Posterior vena cava (tissue), 2 donors: ENCODE data around the gene TSPAN9. TPM values are rescaled to one million over a fixed set of nuclear protein-coding genes. Genes with fewer than 3 reads are reported as not detected.

Experiments
- DNase-seq: peaks from one replicate; pipeline ENCODE4 v3.0.0-alpha.2; 2020; ENCODE audit warnings: low spot score
- intact Hi-C, 2 donors: fragments of 100-400 bp; cut with DNase I; formaldehyde crosslinking; loops; one replicate each; pipeline versions ENCODE4 v1.14.1 to v1.14.2; 2022 to 2023
- total RNA-seq, 2 donors: library from RNA; stranded (reverse); fragmentation: NEBNext Ultra II Directional; extraction: Animal tissue kit (Norgen Biotek cat#: 25700); gene quantifications; one replicate each; pipeline ENCODE4 v1.2.1, GENCODE V29; 2021
- donor health status: DM: yes; HTN: yes; CAD: no.
- donor health status: DM: yes; HTN: yes; CAD: no.

Gene TSPAN9
- total RNA-seq, 2 donors from 2014 or later, result 34.2 to 38.5 TPM

DNA sequence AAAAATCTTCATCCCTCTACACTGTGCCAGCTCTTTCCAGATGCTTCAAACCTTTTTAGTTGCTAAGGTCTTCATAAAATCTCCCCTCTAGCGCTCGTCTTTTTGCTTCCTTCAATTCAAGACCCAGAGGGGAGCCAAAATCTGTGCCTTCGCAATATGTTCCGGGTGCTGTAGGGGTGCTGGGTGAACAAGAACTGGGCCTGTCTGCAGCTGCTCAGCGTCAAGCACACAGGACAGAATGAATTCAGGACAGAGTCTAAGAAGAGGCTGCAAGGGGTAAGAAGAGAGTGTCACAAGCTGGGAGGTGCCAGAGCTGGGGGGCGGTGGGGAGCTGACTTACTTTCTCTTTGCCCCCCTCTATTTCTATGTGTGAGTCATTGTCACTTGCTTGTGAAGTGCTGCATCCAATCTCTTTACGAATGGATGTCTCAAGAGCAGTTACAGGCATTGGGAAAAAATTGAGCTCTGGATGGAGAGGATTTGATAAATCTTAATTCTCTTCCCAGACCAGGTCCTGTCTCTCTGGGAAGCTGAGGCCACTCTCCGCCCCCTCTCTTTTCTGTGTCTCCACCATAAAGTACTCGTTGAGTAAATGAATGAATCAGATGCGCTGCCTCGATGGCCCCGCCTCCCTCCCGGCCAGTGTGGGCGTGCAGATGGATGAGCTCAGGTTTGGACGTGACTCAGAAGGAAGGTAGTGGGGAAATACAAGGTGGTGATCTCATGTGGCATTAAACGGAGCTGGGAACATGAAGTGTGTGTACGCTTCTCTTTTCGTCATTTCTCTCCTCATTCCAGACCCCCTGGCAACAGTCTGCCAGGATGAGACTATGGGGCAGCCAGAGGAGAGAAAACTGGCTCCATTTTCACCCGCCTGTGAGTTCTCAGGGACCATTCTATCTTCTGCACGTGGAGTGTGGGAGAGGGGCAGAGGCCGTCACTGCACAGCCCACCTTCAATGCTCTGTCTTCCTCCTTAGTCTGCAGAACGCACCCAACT, 91.3 kb downstream of the TSPAN9 start:
- intact Hi-C loops, result no loop called here
- no peak for DNase-seq

DNA sequence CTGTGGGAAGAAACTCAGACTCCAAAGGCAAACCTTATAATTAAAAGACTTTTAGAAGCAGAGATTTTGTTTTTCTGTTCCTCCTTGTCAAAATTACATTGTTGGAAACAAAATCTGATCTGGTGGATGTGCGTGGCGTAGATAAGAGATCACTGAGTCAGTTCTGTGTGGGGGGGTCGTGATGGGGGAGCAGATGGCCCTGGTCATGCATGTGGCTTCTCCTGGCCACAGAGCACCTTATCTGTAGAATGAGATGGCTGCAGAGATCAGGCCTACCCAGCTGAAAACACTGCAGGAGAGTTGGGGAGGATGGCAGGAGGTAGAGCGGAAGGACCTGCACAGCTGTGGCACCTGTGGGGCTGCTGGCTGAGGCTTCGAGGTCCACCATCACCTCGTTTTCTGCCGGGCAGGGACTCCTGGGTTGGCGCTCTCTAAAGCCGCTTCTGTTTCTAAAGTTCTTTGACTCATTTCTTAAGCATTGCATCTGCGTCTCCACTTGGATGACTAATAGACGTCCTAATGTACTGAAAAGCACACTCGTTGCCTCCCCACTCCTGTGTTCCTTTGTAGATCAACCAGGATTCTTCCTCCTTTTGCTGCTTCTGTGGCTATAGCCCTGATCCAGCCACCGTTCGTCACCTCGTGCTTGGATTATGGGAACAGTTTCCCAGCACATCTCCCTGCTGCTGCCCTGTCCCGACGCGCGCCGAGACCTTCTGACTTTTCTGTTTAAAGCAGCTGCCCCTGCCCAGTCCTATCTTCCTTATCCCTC, 93.4 kb downstream of the TSPAN9 start:
- intact Hi-C loops, result no loop called here

DNA sequence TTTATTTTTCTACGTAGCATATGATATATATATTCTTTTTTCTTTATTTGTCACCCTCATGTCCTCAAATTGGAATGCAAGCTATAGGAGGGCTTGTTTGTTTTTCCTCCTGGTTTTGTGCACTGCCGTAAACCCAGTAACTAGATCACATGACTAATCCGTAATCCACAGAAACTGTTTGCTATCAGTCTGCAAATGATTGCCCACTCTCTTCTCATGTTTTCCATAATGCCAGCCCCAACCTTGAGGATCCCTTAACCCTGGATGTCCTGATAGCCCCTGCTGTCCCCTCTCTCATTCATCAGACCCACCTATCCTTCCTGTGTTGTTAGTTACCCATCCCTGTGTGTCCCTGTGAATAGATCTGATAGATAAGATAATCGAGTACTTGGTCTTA, 94.0 kb downstream of the TSPAN9 start:
- no peak for DNase-seq
- intact Hi-C loops, result no loop called here

More for the DNA sequence above, 93.4 kb downstream of the TSPAN9 start:
- no peak for DNase-seq

DNA sequence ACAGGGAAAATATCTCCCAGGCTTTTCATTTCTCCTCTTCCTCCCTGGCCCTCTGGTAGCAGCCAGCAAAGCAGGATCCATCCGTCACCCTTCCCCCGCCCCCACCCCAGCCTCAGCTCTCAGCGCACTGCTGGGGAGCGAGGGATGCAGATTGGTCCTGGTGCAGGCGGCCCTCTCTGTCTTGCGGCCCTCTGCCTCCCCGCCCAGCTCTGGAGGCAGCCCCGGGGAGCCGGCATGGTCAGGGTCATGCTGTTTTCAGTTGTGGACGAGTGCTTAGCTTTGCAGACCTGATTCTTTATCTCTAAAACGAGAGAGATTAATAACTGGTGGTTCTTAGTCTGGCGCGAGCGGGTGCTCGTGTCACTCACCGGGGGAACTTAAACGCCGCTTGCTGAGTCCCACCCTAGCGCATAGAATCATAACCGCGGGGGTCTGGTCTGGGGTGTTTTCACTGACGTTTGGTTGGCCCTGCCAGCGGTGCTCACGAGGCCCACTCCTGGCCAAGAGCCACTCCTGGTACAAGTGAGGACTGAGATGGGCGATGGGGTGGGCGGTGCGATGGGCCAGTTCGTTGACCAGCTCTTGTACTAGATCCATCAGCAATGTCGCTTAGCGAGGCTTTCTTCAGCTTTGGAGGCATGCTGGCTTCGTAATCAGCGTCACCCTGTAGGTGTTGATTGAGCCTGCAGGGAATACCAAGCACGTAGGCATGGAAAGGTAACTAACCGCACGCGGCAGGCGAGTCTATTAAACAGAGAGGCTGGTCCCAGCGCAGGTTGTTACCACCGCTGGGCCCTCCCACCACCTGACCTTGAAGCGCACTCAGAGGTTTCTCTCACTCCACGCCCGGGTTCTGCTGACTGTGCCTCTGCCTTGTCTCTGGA, 95.2 kb downstream of the TSPAN9 start:
- intact Hi-C loops, result no loop called here
- no peak for DNase-seq

DNA sequence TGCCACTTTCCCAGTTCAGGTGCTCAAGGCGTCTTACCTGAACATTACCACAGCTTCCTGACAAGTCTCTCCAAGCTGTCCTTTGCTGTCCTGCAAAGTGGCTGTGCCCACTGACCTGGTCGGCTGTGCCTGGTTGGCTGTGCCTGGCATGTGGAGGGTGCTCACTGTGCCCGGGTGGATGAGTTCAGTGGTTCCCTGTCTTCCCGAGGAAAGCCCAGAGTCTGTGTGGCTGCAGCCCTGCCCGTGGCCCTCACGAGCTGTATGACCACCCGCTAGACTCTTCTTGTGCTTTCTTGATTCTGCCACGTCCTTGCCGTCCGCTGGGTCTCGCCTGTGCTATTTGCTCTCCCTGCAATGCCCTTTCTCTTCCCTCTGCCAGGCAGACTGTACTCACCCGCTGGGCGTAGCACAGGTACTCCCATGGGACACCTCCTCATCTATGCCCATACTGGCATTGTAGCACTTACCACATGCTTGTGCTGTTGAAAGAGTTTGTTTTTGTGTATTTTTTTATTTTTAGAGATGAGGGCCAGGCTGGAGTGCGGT, 95.9 kb downstream of the TSPAN9 start:
- DNase-seq, result no peak
- intact Hi-C loops, result no loop called here

DNA sequence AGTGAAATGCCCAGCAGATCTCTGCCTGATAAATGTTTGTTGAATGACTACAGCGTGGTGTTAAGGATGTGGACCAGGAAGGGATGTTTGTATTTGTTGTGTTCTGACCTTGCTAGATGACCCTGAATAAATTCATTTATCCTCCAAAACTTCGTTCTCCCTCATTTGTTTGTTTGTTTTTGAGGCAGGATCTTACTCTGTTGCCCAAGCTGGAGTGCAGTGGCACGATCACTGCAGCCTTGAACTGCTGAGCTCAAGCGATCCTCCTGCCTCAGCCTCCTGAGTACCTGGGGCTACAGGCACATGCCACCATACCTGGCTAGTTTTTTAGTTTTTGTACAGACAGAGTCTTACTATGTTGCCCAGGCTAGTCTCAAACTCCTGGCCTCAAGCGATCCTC, 96.7 kb downstream of the TSPAN9 start:
- no peak for DNase-seq
- intact Hi-C loops, result no loop called here

DNA sequence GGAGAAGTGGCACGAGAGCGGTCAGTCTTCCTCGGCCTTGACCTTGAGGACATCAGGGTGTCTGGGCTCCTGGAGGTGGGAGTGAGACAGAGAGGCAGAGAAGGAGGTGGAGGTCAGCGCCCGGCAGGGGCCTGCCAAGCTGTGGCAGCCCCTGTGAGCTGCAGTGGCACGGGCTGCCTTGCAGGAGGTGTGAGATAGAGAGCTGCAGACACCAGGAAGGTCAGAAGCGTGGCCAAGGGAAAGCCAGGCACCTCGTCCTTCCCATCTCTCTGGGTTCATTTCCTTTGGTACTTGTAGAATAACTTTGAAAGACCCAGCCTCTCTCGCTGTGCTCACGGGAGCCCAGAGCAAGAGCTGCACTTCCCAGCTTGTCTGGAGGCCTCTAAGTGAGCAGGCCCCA, 98.1 kb downstream of the TSPAN9 start:
- intact Hi-C loops, result no loop called here
- DNase-seq, result no peak

DNA sequence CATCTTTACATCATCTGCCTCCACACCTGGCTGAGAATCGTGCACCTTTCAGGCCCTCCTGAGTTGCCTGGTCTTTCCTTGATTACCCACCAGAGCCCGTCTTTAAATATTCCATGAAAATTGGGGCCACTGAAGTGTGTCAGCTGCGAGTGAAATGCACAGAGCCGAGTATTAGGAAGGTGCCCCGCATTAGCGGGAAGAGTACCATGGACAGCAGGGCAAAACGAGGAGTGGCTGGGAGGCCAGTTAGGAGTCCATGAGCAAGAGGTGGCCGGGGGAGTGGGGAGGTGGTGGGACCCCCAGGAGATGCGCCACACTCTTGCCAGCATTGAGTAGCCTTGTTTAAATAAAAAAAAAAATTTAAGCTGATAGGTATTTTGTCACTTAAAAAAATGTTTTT, 99.6 kb downstream of the TSPAN9 start:
- no peak for DNase-seq
- intact Hi-C loops, result no loop called here

DNA sequence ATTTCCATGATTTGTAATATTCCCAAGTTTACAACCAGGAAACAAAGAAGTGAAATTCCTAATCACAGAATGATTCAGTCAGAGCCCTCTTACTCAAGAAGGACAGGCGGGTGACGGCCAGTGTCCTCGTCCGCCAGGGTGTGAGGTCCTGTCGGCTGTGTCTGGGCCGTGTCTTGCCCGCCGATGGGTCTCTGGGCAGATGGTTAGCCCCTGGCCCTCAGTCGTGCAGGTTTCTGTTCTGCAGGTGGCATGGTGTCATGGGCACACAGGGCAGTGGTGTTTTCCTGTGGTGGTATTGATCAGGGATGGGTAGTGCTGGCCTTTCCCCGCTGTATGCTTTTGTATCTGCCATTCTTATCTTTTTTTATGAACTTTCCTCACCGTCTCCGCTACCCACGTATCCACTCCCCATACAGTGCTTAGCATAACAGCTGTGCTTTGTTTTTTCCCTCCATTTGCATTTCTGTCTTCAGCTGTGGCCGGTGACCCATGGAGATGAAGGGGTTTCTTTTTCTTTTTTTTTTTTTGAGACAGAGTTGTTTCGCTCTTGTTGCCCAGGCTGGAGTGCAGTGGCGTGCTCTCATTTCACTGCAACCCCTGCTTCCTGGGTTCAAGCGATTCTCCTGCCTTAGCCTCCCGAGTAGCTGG, 100.7 kb downstream of the TSPAN9 start:
- intact Hi-C loops, result no loop called here

DNA sequence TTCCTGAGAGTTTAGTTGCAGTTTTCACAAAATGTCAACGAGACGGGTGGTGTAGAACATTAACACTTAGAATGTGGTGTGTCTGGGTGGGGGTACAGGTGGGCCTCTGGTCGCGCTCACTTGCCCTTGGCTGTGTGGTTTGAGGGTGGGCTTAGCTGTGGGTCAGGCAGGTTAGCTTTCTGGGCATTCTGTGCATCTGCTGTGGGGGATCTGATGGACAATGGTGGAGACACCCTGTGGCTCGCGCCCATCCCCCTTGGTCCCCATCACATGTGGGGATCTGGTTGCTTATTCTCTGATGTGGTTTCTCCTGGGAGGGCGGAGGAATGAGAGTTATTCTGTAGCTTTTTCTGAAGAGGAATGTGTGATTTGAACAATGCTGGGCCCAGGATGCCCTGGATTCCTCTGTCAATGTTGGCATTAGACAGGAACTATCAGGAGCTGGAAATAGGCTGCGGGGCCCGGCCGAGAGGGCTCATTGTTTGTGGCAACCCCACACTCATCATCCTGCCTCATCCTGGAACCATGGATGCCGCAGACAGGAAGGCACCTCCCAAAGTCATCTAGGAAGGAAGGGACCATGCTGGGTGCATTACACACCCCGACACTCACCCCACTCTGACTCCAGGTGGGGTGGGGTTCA, 101.6 kb downstream of the TSPAN9 start:
- intact Hi-C loops, result no loop called here
- DNase-seq, result no peak

More for the DNA sequence above, 100.7 kb downstream of the TSPAN9 start:
- no peak for DNase-seq

DNA sequence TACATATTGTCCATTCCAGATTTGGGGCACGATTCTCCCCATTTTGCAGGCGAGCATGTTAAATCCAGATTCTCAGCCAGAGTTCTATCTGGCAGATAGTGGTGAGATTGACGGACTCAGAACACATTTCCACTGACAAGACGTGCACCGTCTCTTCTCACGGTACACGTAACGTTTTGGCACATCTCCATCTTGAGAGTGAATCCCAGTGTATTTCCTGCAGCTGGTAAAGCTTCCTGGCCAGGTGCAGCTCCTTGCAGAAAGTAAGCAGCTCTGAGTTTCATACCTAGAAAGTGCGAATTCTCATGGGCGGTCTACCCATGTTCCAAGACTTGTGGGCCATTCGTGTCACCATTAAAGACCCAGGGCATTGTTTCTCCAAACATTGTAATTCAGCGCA, 102.6 kb downstream of the TSPAN9 start:
- DNase-seq, result no peak
- intact Hi-C loops, result no loop called here

DNA sequence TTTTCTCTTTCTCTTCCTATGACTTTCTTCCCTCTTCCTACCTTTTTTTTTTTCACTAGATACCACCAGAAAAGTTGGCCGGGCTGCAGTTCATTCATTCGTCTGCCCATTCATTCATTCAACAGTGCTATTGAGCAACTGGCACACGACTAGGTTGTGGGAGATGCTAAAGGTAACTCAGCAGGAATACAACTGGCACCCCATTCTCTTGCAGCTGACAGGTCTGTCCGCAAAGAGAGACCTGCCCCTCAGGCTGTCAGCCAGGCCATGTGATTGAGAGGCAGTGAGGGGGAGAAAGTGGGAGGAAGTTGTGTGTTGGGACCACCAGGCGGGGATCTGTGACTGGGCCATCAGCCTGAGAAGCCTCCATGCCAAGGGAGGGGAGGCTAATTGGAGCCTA, 105.2 kb downstream of the TSPAN9 start:
- intact Hi-C loops, result no loop called here
- no peak for DNase-seq

DNA sequence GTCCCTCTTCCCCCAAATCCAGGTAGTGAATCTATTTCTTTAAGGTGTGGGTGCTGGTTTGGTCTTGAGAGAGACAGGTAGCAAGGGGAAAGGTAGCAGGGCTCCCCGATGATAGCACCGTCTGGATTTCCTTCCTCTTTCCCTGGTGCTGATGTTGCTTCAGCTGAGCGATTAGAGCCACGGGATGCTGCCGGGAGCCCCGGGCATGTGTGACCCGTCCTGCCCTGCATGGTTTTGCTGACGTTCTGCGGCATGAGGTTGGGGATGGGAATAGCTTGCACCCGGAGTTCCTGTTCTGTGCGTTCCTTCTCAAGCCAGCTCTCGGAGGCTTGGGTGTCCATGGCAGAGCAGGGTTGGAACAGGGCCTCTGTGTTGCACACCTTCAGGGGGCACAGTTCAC, 107.3 kb downstream of the TSPAN9 start:
- DNase-seq, result no peak
- intact Hi-C loops, result no loop called here

DNA sequence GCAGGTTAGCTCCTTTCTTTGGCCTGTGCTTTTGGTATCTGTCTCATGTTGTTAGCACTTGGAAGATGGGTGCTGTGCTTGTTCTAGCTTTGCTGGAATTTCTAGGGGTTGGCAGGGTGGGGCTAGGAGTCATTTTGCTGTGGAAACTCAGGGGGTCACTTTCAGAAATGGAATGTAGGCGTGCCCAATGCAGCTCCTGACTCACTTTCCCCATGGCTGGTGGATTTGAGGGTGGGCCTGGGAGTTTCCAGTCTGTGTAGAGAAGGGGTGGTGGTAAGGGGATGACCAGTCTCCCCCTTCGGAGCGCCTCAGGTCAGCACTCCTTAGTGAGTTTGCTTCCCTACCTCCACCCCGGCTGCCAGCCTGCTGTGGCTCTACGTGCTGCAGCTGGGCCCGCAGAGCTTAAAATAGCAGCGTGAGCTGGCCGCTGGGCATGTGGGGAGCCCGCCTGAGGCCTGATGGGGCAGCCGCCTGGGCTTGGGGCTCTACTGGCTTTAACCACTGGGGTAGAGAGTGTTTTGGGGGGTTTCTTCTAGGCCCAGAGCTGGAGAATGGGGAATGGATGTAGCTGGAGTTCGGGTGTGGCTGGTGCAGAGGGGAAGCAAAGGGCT, 108.2 kb downstream of the TSPAN9 start:
- no peak for DNase-seq
- intact Hi-C loops, result no loop called here

DNA sequence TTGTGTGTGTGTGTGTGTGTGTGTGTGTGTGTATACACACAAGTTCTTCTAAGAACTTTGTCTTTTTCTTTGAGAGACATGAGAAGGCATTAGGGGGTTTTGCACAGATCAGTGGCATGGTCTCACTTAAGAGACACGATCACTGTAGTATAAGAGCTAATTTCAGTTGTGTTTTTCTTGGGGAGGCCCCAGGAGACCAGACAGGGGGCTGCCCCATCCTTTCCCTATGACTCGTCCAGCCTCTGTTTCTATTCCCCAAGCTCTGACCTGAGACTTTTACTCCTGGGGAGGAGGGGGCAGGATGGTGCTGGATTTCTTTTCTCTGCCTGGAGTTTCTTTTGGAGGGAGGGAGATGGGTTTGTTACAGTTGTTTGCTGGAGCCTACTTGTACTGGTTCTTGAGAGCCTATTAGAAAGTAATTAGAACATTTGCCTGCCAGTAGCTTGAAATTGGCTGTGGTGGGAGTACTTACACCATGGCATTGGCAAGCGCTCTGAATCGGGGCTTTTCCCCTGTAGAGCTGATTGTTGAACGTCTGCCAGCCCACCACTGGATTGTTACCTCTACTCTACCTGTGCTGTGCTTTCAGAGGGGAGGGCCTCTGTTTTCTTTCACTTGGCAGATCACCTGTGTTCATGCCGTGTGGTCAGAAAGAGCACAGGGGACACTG, 109.5 kb downstream of the TSPAN9 start:
- intact Hi-C loops, result no loop called here
- DNase-seq, result no peak

DNA sequence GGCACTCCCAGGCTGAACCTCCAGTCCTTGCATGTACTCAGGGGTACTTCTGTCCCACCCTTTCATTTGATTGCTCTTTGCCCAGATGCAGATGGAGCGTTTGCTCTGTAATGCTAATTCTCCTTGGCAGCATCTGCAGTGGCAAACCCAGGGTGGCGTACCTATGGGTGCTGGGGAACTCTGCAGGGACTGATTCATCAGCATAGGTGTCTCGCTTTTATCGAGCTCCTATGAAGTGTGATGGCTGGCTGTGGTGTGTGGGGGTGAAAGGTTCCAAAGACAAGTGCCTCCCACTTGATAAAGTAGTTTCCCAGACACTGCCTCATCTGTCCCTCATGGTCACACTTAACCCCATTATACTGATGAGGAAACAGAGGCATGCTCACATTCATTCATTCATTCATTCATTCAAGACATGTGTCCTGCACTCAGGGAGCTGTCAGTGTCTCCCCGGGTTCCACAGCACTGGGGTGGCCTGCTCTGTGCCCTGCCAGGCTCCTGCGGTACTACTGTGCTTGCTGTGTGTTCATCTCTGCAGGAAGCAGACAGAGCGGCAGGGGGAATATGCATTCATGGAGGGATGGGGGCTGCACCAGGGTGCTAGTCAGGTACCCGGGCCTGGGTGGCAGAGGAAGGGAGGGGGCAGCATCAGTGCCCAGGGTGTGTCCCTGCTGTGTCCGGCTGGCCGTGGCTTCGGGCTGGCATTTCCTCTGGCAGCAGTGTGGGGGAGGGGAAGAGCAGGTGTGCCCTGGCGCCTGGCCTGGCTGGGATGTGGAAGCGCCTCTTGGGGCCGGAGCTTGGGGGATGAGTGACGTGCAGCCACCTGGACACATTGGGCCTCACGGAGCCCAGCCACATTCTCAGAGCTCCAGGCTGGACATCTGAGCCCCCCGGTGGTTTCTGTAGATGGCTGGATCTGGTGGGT, 110.9 kb downstream of the TSPAN9 start:
- intact Hi-C loops, result no loop called here
- DNase-seq, result no peak
